HAP-1 (cell line): ENCODE results near the gene DEAF1.
A peak's percentile ranks its signal among the peaks of the same experiment; 100 is the strongest.

ENCODE experiments used
- DNase-seq, 2 experiments: peaks; one replicate each; pipeline ENCODE4 v3.0.0-alpha.2; 2016 to 2020; ENCODE audit warnings: low spot score in 2 of 2
- H3K27me3 ChIP-seq: fragments of 250-450 bp; sonication (Bioruptor Pico); 2 replicates; pipeline ENCODE4 v1.5.1; 2020; ENCODE audit warnings: low read depth, mild to moderate bottlenecking, moderate library complexity
- H3K36me3 ChIP-seq: fragments of 250-450 bp; sonication (Bioruptor Pico); replicated peaks from 2 replicates; pipeline ENCODE4 v1.5.1; 2020; ENCODE audit warnings: mild to moderate bottlenecking
- H3K4me1 ChIP-seq: fragments of 250-450 bp; sonication (Bioruptor Pico); 2 replicates; pipeline ENCODE4 v1.5.1; 2020; ENCODE audit warnings: mild to moderate bottlenecking
- H3K4me3 ChIP-seq: fragments of 250-450 bp; sonication (Bioruptor Pico); 2 replicates; pipeline ENCODE4 v1.5.1; 2020; ENCODE audit warnings: mild to moderate bottlenecking, moderate library complexity
- H3K9me3 ChIP-seq: fragments of 250-450 bp; sonication (Bioruptor Pico); 2 replicates; pipeline ENCODE4 v1.5.1; 2020; ENCODE audit warnings: mild to moderate bottlenecking, moderate library complexity
- in situ Hi-C: fragments of 300-500 bp; cut with MboI; formaldehyde crosslinking; loops from 3 replicates; pipeline ENCODE4 v1.14.3; 2020; ENCODE audit warnings: low sequenced_read_pairs, inconsistent platforms, mixed read lengths

DEAF1 gene

GRCh38 chr11:613369-613968, 81.6 kb downstream of the DEAF1 start:
- Histone ChIP-seq H3K4me3 (no peak overlapping the region), H3K9me3 (no peaks in the 10 kb centered on the region), H3K27me3 (no peaks in the 10 kb centered on the region), H3K4me1 (peaks cover 6% of the 10 kb centered on the region; the same call in 1 of the 2 replicates), H3K36me3 (peaks cover 52% of the 10 kb centered on the region)
- in situ Hi-C loops = no loop called here
- peak; percentile 9 to 76 for DNase-seq

GRCh38 chr11:612961-613300, 82.1 kb downstream of the DEAF1 start:
- peaks cover 58% of the 10 kb centered on the region for H3K36me3 ChIP-seq
- no peak for DNase-seq
- peaks cover 6% of the 10 kb centered on the region; the same call in 1 of the 2 replicates for H3K4me1 ChIP-seq

GRCh38 chr11:612201-612960, 82.6 kb downstream of the DEAF1 start:
- no peaks in the 10 kb centered on the region for H3K9me3 ChIP-seq
- no peaks in the 10 kb centered on the region for H3K27me3 ChIP-seq
- H3K4me3 ChIP-seq = no peak overlapping the region
- peaks cover 6% of the 10 kb centered on the region; the same call in 1 of the 2 replicates for H3K4me1 ChIP-seq
- peaks cover 63% of the 10 kb centered on the region for H3K36me3 ChIP-seq
- no peak for DNase-seq
- in situ Hi-C loops = no loop called here

More at GRCh38 chr11:612961-613300, 82.1 kb downstream of the DEAF1 start:
- no peaks in the 10 kb centered on the region for H3K9me3 ChIP-seq
- H3K27me3 ChIP-seq = no peaks in the 10 kb centered on the region
- H3K4me3 ChIP-seq = no peak overlapping the region
- in situ Hi-C loops = no loop called here

- Histone ChIP-seq H3K4me1 (peaks cover 6% of the 10 kb centered on the region; the same call in 1 of the 2 replicates), H3K27me3 (no peaks in the 10 kb centered on the region), H3K4me3 (no peak overlapping the region), H3K36me3 (peaks cover 74% of the 10 kb centered on the region), H3K9me3 (no peaks in the 10 kb centered on the region)
- no peak for DNase-seq
- in situ Hi-C loops = no loop called here
Observed at GRCh38 chr11:611001-611996, 83.7 kb downstream of the DEAF1 start.

- Histone ChIP-seq H3K4me3 (no peak overlapping the region), H3K9me3 (no peaks in the 10 kb centered on the region), H3K4me1 (peaks cover 3% of the 10 kb centered on the region; the same call in 1 of the 2 replicates), H3K27me3 (no peaks in the 10 kb centered on the region), H3K36me3 (peaks cover 84% of the 10 kb centered on the region)
- in situ Hi-C loops = no loop called here
- DNase-seq = no peak
Observed at GRCh38 chr11:610146-610801, 84.7 kb downstream of the DEAF1 start.

GRCh38 chr11:609341-609811, 85.6 kb downstream of the DEAF1 start:
- H3K27me3 ChIP-seq = no peaks in the 10 kb centered on the region
- no peak for DNase-seq
- no peaks in the 10 kb centered on the region for H3K9me3 ChIP-seq
- H3K36me3 ChIP-seq = peaks cover 85% of the 10 kb centered on the region
- H3K4me3 ChIP-seq = no peak overlapping the region
- in situ Hi-C loops = no loop called here
- H3K4me1 ChIP-seq = no peaks in the 10 kb centered on the region

- in situ Hi-C loops = no loop called here
- DNase-seq = no peak
- peaks cover 89% of the 10 kb centered on the region for H3K36me3 ChIP-seq
- no peak overlapping the region for H3K4me3 ChIP-seq
- no peaks in the 10 kb centered on the region for H3K4me1 ChIP-seq
- no peaks in the 10 kb centered on the region for H3K27me3 ChIP-seq
- H3K9me3 ChIP-seq = no peaks in the 10 kb centered on the region
Observed at GRCh38 chr11:608791-609251, 86.2 kb downstream of the DEAF1 start.

- Histone ChIP-seq H3K4me3 (no peak overlapping the region), H3K36me3 (peaks cover 92% of the 10 kb centered on the region), H3K27me3 (no peaks in the 10 kb centered on the region), H3K4me1 (no peaks in the 10 kb centered on the region), H3K9me3 (no peaks in the 10 kb centered on the region)
- in situ Hi-C loops = no loop called here
- no peak for DNase-seq
Observed at GRCh38 chr11:607971-608659, 86.9 kb downstream of the DEAF1 start.

- no peak for DNase-seq
- Histone ChIP-seq H3K9me3 (no peaks in the 10 kb centered on the region), H3K4me1 (no peaks in the 10 kb centered on the region), H3K4me3 (no peak overlapping the region), H3K36me3 (peaks cover 90% of the 10 kb centered on the region), H3K27me3 (no peaks in the 10 kb centered on the region)
- in situ Hi-C loops = no loop called here
Observed at GRCh38 chr11:607020-607780, 87.8 kb downstream of the DEAF1 start.

GRCh38 chr11:606245-606644, 88.8 kb downstream of the DEAF1 start:
- in situ Hi-C loops = no loop called here
- Histone ChIP-seq H3K36me3 (peaks cover 91% of the 10 kb centered on the region), H3K4me3 (no peak overlapping the region), H3K9me3 (no peaks in the 10 kb centered on the region), H3K4me1 (no peaks in the 10 kb centered on the region), H3K27me3 (no peaks in the 10 kb centered on the region)
- no peak for DNase-seq

GRCh38 chr11:605286-606129, 89.5 kb downstream of the DEAF1 start:
- no peak for DNase-seq
- in situ Hi-C loops = no loop called here
- H3K4me3 ChIP-seq = no peak overlapping the region
- H3K4me1 ChIP-seq = no peaks in the 10 kb centered on the region
- no peaks in the 10 kb centered on the region for H3K27me3 ChIP-seq
- no peaks in the 10 kb centered on the region for H3K9me3 ChIP-seq
- H3K36me3 ChIP-seq = peaks cover 89% of the 10 kb centered on the region
